H1 (cell line): ENCODE results near the gene KHDC1L. TPM values are rescaled to one million over a fixed set of nuclear protein-coding genes. Genes with fewer than 3 reads are reported as not detected.

Source experiments
- KDM1A ChIP-seq: fragments of 200-600, 300-600 bp; sonication (generic); IDR thresholded peaks from 2 replicates; pipeline ENCODE4 v1.7.1; 2016; ENCODE audit warnings: mild to moderate bottlenecking, low read length, borderline replicate concordance
- SIRT6 ChIP-seq: IDR thresholded peaks from one replicate; pipeline ENCODE4 v1.7.1; 2012; ENCODE audit warnings: low read length, inconsistent platforms
- polyA plus RNA-seq, 7 experiments: library from polyadenylated mRNA; depleted of rRNA in 3 of 7; stranded (reverse) in 5 of 7; unstranded in 2 of 7; fragments of >200 nt in 5 of 7; fragments of 200-250 nt in 2 of 7; gene quantifications; 1 replicate in 5 of 7; 2 replicates in 1 of 7; 4 replicates in 1 of 7; pipeline versions ENCODE4 v1.2.1 to v1.2.3, GENCODE V29; 2011 to 2013; ENCODE audit warnings: missing spikeins in 2 of 7, mixed read lengths in 2 of 7
- total RNA-seq: library from RNA; stranded (reverse); fragmentation: NEBNext Ultra II Directional; extraction: Animal tissue kit (Norgen Biotek cat#: 25700); gene quantifications from 2 replicates; pipeline ENCODE4 v1.2.1, GENCODE V29; 2021
- TF ChIP-seq, protein P1 (sequence below): fragments of 300-600 bp; sonication (generic); IDR thresholded peaks from 2 replicates; pipeline ENCODE4 v1.7.1; 2012; ENCODE audit warnings: low read length, moderate library complexity, mild to moderate bottlenecking, inconsistent platforms; ENCODE audit not compliant: insufficient replicate concordance

The KHDC1L gene
- total and polyA plus RNA-seq, 2 of the 8 experiments (the other 6 are each of a cell fraction or from before 2014, with no cell fraction given) = 0.14 TPM; not detected in 1

DNA sequence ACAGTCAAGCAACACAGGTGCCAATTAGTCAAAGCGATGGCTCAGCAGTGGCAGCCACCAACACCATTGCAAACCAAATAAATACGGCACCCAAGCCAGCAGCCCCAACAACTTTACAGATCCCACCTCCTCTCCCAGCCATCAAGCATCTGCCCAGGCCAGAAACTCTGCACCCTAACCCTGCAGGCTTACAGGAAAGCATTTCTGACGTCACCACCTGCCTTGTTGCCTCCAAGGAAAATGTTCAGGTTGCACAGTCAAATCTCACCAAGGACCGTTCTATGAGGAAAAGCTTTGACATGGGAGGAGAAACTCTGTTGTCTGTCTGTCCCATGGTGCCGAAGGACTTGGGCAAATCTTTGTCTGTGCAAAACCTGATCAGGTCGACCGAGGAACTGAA, 30.6 kb downstream of the KHDC1L start (continued):
- TF ChIP-seq, protein P1, sequence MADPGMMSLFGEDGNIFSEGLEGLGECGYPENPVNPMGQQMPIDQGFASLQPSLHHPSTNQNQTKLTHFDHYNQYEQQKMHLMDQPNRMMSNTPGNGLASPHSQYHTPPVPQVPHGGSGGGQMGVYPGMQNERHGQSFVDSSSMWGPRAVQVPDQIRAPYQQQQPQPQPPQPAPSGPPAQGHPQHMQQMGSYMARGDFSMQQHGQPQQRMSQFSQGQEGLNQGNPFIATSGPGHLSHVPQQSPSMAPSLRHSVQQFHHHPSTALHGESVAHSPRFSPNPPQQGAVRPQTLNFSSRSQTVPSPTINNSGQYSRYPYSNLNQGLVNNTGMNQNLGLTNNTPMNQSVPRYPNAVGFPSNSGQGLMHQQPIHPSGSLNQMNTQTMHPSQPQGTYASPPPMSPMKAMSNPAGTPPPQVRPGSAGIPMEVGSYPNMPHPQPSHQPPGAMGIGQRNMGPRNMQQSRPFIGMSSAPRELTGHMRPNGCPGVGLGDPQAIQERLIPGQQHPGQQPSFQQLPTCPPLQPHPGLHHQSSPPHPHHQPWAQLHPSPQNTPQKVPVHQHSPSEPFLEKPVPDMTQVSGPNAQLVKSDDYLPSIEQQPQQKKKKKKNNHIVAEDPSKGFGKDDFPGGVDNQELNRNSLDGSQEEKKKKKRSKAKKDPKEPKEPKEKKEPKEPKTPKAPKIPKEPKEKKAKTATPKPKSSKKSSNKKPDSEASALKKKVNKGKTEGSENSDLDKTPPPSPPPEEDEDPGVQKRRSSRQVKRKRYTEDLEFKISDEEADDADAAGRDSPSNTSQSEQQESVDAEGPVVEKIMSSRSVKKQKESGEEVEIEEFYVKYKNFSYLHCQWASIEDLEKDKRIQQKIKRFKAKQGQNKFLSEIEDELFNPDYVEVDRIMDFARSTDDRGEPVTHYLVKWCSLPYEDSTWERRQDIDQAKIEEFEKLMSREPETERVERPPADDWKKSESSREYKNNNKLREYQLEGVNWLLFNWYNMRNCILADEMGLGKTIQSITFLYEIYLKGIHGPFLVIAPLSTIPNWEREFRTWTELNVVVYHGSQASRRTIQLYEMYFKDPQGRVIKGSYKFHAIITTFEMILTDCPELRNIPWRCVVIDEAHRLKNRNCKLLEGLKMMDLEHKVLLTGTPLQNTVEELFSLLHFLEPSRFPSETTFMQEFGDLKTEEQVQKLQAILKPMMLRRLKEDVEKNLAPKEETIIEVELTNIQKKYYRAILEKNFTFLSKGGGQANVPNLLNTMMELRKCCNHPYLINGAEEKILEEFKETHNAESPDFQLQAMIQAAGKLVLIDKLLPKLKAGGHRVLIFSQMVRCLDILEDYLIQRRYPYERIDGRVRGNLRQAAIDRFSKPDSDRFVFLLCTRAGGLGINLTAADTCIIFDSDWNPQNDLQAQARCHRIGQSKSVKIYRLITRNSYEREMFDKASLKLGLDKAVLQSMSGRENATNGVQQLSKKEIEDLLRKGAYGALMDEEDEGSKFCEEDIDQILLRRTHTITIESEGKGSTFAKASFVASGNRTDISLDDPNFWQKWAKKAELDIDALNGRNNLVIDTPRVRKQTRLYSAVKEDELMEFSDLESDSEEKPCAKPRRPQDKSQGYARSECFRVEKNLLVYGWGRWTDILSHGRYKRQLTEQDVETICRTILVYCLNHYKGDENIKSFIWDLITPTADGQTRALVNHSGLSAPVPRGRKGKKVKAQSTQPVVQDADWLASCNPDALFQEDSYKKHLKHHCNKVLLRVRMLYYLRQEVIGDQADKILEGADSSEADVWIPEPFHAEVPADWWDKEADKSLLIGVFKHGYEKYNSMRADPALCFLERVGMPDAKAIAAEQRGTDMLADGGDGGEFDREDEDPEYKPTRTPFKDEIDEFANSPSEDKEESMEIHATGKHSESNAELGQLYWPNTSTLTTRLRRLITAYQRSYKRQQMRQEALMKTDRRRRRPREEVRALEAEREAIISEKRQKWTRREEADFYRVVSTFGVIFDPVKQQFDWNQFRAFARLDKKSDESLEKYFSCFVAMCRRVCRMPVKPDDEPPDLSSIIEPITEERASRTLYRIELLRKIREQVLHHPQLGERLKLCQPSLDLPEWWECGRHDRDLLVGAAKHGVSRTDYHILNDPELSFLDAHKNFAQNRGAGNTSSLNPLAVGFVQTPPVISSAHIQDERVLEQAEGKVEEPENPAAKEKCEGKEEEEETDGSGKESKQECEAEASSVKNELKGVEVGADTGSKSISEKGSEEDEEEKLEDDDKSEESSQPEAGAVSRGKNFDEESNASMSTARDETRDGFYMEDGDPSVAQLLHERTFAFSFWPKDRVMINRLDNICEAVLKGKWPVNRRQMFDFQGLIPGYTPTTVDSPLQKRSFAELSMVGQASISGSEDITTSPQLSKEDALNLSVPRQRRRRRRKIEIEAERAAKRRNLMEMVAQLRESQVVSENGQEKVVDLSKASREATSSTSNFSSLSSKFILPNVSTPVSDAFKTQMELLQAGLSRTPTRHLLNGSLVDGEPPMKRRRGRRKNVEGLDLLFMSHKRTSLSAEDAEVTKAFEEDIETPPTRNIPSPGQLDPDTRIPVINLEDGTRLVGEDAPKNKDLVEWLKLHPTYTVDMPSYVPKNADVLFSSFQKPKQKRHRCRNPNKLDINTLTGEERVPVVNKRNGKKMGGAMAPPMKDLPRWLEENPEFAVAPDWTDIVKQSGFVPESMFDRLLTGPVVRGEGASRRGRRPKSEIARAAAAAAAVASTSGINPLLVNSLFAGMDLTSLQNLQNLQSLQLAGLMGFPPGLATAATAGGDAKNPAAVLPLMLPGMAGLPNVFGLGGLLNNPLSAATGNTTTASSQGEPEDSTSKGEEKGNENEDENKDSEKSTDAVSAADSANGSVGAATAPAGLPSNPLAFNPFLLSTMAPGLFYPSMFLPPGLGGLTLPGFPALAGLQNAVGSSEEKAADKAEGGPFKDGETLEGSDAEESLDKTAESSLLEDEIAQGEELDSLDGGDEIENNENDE = no peak
- no peak for TF ChIP-seq KDM1A
- no peak for TF ChIP-seq SIRT6
